ENCODE data around the gene SH3PXD2A. TPM values are rescaled to one million over a fixed set of nuclear protein-coding genes. Genes with fewer than 3 reads are reported as not detected.

SH3PXD2A gene
- total and polyA plus RNA-seq, 2 experiments from 2014 or later: 1.8 to 5.0 TPM

- H3K27me3 Mint-ChIP-seq (ENCODE audit: insufficient read depth, low read depth, poor library complexity): peaks cover 36% of the 10 kb centered on the region
- H3F3A ChIP-seq (replicated peaks; ENCODE audit: low read depth): no peaks in the 10 kb centered on the region; the same call in 1 of the 2 replicates
- H3K27ac ChIP-seq (ENCODE audit: low read depth): no peak overlapping the region
- H3K4me3 ChIP-seq: peak overlapping the region; percentile 92; the same call in 1 of the 2 replicates
- no peak for TF ChIP-seq POLR2AphosphoS5 (IDR thresholded peaks at IDR 0.05; ENCODE audit: low read depth)
- DNase-seq (ENCODE audit: low spot score) (no peak), ATAC-seq (no peak)
- no peaks in the 10 kb centered on the region for H3K9me2 ChIP-seq (ENCODE audit: insufficient read depth)
- no peaks in the 10 kb centered on the region; the same call in 2 of the 3 replicates for H3K36me3 Mint-ChIP-seq (ENCODE audit: low read depth)
- H3K4me1 ChIP-seq (ENCODE audit: insufficient read depth): peaks cover 13% of the 10 kb centered on the region
- no peak overlapping the region for H2AFZ ChIP-seq
- no peaks in the 10 kb centered on the region for H3K9me3 Mint-ChIP-seq
- no peak overlapping the region for H3K27ac Mint-ChIP-seq
- H3K27me3 ChIP-seq (ENCODE audit: insufficient read depth): peaks cover 47% of the 10 kb centered on the region
- peaks cover 18% of the 10 kb centered on the region for H3K4me1 Mint-ChIP-seq
- H3K36me3 ChIP-seq (ENCODE audit: insufficient read depth): no peaks in the 10 kb centered on the region
- H3K4me3 Mint-ChIP-seq: peak overlapping the region; percentile 84; the same call in 1 of the 3 replicates
- H3K79me2 ChIP-seq (replicated peaks; ENCODE audit: insufficient read depth): no peaks in the 10 kb centered on the region
- peak overlapping the region; percentile 98 for H3K4me2 ChIP-seq
- H4K20me1 ChIP-seq (replicated peaks; ENCODE audit: insufficient read depth): peaks cover 9% of the 10 kb centered on the region; the same call in 1 of the 2 replicates
These were observed 1.4 kb upstream of the SH3PXD2A start for GRCh38 chr10:103856797-103857170.

- DNase-seq (ENCODE audit: low spot score): peak; percentile 40
- TF ChIP-seq CREB1 (CRISPR knock-in tag; IDR thresholded peaks at IDR 0.05; ENCODE audit: low read depth): no peak
- Histone ChIP-seq H3F3A (replicated peaks; ENCODE audit: low read depth) (no peaks in the 10 kb centered on the region; the same call in 1 of the 2 replicates), H3K9me2 (ENCODE audit: insufficient read depth) (no peaks in the 10 kb centered on the region), H4K20me1 (replicated peaks; ENCODE audit: insufficient read depth) (peaks cover 9% of the 10 kb centered on the region; the same call in 1 of the 2 replicates), H3K36me3 (ENCODE audit: insufficient read depth) (no peaks in the 10 kb centered on the region), H3K27me3 (ENCODE audit: insufficient read depth) (peaks cover 47% of the 10 kb centered on the region), H3K4me2 (peak overlapping the region; percentile 98), H2AFZ (peak overlapping the region; percentile 98), H3K79me2 (replicated peaks; ENCODE audit: insufficient read depth) (no peaks in the 10 kb centered on the region), H3K27ac (ENCODE audit: low read depth) (no peak overlapping the region), H3K4me3 (peak overlapping the region; percentile 92), H3K4me1 (ENCODE audit: insufficient read depth) (peaks cover 13% of the 10 kb centered on the region)
- peaks cover 36% of the 10 kb centered on the region for H3K27me3 Mint-ChIP-seq (ENCODE audit: insufficient read depth, low read depth, poor library complexity)
- H3K9me3 Mint-ChIP-seq: no peaks in the 10 kb centered on the region
- peak overlapping the region; percentile 84 for H3K4me3 Mint-ChIP-seq
- peaks cover 18% of the 10 kb centered on the region for H3K4me1 Mint-ChIP-seq
- H3K27ac Mint-ChIP-seq: no peak overlapping the region
- H3K36me3 Mint-ChIP-seq (ENCODE audit: low read depth): no peaks in the 10 kb centered on the region; the same call in 2 of the 3 replicates
- ATAC-seq: peak; percentile 14
These were observed 748 bp upstream of the SH3PXD2A start for GRCh38 chr10:103855852-103856796.

GRCh38 chr10:103854686-103855391 lies 537 bp downstream of the SH3PXD2A start:
- peaks cover 38% of the 10 kb centered on the region for H3K27me3 Mint-ChIP-seq (ENCODE audit: insufficient read depth, low read depth, poor library complexity)
- Histone ChIP-seq H3K9me2 (ENCODE audit: insufficient read depth) (no peaks in the 10 kb centered on the region), H3K27me3 (ENCODE audit: insufficient read depth) (peaks cover 47% of the 10 kb centered on the region), H4K20me1 (replicated peaks; ENCODE audit: insufficient read depth) (peaks cover 9% of the 10 kb centered on the region; the same call in 1 of the 2 replicates), H2AFZ (peak overlapping the region; percentile 98), H3K4me2 (peak overlapping the region; percentile 98), H3K4me1 (ENCODE audit: insufficient read depth) (peaks cover 13% of the 10 kb centered on the region), H3K27ac (ENCODE audit: low read depth) (no peak overlapping the region), H3K79me2 (replicated peaks; ENCODE audit: insufficient read depth) (no peaks in the 10 kb centered on the region), H3K4me3 (peak overlapping the region; percentile 92), H3K36me3 (ENCODE audit: insufficient read depth) (no peaks in the 10 kb centered on the region), H3F3A (replicated peaks; ENCODE audit: low read depth) (no peaks in the 10 kb centered on the region; the same call in 1 of the 2 replicates)
- peak overlapping the region; percentile 81 for H3K4me3 Mint-ChIP-seq
- ATAC-seq: peak; percentile 25
- TF ChIP-seq CTCF (conservative IDR thresholded peaks at IDR 0.05; ENCODE audit: low read depth in 2 of 2) (peak; percentile 8 to 32; a peak in 1 of 4 replicates), JUNB (IDR thresholded peaks at IDR 0.05; ENCODE audit: unreplicated experiment) (no peak), ZNF331 (CRISPR knock-in tag; IDR thresholded peaks at IDR 0.05; ENCODE audit: low read depth) (no peak)
- H3K4me1 Mint-ChIP-seq: peaks cover 24% of the 10 kb centered on the region
- H3K36me3 Mint-ChIP-seq (ENCODE audit: low read depth): no peaks in the 10 kb centered on the region; the same call in 2 of the 3 replicates
- DNase-seq (ENCODE audit: low spot score): peak; percentile 60
- H3K9me3 Mint-ChIP-seq: no peaks in the 10 kb centered on the region
- no peak overlapping the region for H3K27ac Mint-ChIP-seq
